Effector memory CD8-positive, alpha-beta T cell (primary cell): ENCODE data around the gene TACR1.

ENCODE experiments used
- ATAC-seq: fragments of 150-1000 bp; cut with Tn5 transposase; replicated peaks from 2 replicates; pipeline ENCODE4 v1.10.0; 2021; ENCODE audit warnings: mild to moderate bottlenecking, moderate library complexity
- DNase-seq, 3 experiments: peaks; one replicate each; pipeline ENCODE4 v3.0.0; 2021
- H3K27ac Mint-ChIP-seq, 2 donors: one replicate each; pipeline ENCODE4 v1.8.0; 2022; ENCODE audit warnings: mild to moderate bottlenecking in 2 of 2, mixed read lengths in 2 of 2, moderate library complexity in 2 of 2
- H3K27me3 Mint-ChIP-seq, 2 donors: one replicate each; pipeline ENCODE4 v1.8.0; 2022; ENCODE audit warnings: mixed read lengths in 2 of 2
- H3K36me3 Mint-ChIP-seq: one replicate; pipeline ENCODE4 v1.8.0; 2022; ENCODE audit warnings: mild to moderate bottlenecking, moderate library complexity, mixed read lengths; ENCODE audit not compliant: insufficient read depth
- H3K4me1 Mint-ChIP-seq, 2 donors: one replicate each; pipeline ENCODE4 v1.8.0; 2022; ENCODE audit warnings: low read depth in 2 of 2, mixed read lengths in 2 of 2
- H3K4me3 Mint-ChIP-seq, 2 donors: one replicate each; pipeline ENCODE4 v1.8.0; 2022; ENCODE audit warnings: mild to moderate bottlenecking in 2 of 2, mixed read lengths in 2 of 2, moderate library complexity in 2 of 2
- H3K9me3 Mint-ChIP-seq, 2 donors: one replicate each; pipeline ENCODE4 v1.8.0; 2022; ENCODE audit warnings: mixed read lengths in 2 of 2

TACR1 gene

DNA sequence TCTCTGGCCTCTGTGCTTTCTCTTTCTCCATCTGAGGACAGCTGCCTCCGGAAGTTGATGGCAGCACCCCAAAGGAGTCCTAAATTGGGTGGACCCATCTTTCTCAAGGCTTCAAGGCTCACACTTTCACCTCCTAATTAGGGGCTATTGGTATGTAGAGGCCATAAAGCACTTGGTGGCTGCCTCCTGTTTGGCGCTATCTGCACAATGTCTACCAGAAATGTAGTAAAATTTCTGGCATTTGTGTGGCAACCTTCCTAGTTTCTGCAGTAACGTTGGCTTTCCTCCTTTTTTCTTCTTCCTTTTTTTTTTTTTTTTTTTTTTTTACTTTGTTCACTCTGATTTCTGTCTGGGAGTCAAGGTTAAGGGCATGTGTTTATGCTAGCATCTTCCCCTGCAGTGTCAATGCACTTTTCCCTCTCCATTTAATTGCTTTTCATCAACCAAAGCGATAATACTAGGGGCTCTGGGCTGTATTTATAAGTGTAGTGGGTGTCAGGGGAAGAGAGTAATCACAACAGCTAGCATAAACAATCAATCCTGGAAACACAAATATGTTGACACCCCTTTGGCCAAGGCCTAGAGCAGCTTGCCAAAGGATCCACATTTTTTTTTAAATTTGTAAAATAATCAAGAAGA lies 86.0 kb downstream of the TACR1 start:
- no peaks in the 10 kb centered on the region for H3K27me3 Mint-ChIP-seq
- no peak overlapping the region for H3K27ac Mint-ChIP-seq
- ATAC-seq = no peak

GRCh38 chr2:75108937-75109482 lies 90.3 kb downstream of the TACR1 start:
- Mint-ChIP-seq H3K27ac (no peak overlapping the region), H3K9me3 (no peaks in the 10 kb centered on the region), H3K27me3 (no peaks in the 10 kb centered on the region)

More for the DNA sequence above, 86.0 kb downstream of the TACR1 start:
- no peak overlapping the region for H3K4me3 Mint-ChIP-seq
- no peak for DNase-seq
- H3K9me3 Mint-ChIP-seq = no peaks in the 10 kb centered on the region
- no peaks in the 10 kb centered on the region for H3K4me1 Mint-ChIP-seq
- no peaks in the 10 kb centered on the region for H3K36me3 Mint-ChIP-seq

DNA sequence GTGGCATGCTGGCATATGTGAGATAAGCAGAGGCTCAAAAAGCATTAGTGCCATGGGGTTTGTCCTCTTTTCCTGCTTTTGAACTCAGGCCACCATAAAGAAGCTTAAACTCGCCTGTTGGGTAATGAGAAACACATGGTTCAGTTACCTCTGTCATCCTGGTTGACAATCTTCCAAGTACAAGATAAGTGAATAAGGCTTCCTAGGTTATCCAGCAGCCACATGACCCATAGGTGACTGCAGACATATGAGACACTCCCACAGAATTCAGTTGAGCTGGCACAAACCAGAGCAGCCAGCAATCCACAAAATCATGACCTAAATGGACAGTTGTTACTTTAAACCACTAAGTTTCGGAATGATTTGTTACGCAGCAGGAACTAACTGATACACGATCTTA lies 97.3 kb downstream of the TACR1 start:
- H3K9me3 Mint-ChIP-seq = no peaks in the 10 kb centered on the region
- H3K4me3 Mint-ChIP-seq = no peak overlapping the region
- H3K36me3 Mint-ChIP-seq = no peaks in the 10 kb centered on the region
- H3K27ac Mint-ChIP-seq = no peak overlapping the region
- ATAC-seq (no peak), DNase-seq (no peak)
- peaks cover 0 to 13% of the 10 kb centered on the region in 2 donors for H3K27me3 Mint-ChIP-seq
- H3K4me1 Mint-ChIP-seq = no peaks in the 10 kb centered on the region

More at GRCh38 chr2:75108937-75109482, 90.3 kb downstream of the TACR1 start:
- H3K4me3 Mint-ChIP-seq = no peak overlapping the region
- ATAC-seq (no peak), DNase-seq (no peak)
- H3K36me3 Mint-ChIP-seq = no peaks in the 10 kb centered on the region
- no peaks in the 10 kb centered on the region for H3K4me1 Mint-ChIP-seq

GRCh38 chr2:75100801-75101151 lies 98.5 kb downstream of the TACR1 start:
- ATAC-seq (no peak), DNase-seq (no peak)
- no peaks in the 10 kb centered on the region for H3K36me3 Mint-ChIP-seq
- H3K4me1 Mint-ChIP-seq = no peaks in the 10 kb centered on the region
- H3K4me3 Mint-ChIP-seq = no peak overlapping the region
- peaks cover 0 to 13% of the 10 kb centered on the region in 2 donors for H3K27me3 Mint-ChIP-seq
- no peak overlapping the region for H3K27ac Mint-ChIP-seq
- no peaks in the 10 kb centered on the region for H3K9me3 Mint-ChIP-seq

GRCh38 chr2:75100011-75100800 lies 99.1 kb downstream of the TACR1 start:
- H3K4me3 Mint-ChIP-seq = no peak overlapping the region
- no peak for ATAC-seq
- H3K9me3 Mint-ChIP-seq = no peaks in the 10 kb centered on the region
- H3K4me1 Mint-ChIP-seq = no peaks in the 10 kb centered on the region
- H3K27me3 Mint-ChIP-seq = peaks cover 0 to 13% of the 10 kb centered on the region in 2 donors
- H3K36me3 Mint-ChIP-seq = no peaks in the 10 kb centered on the region
- no peak for DNase-seq
- no peak overlapping the region for H3K27ac Mint-ChIP-seq

- ATAC-seq (no peak), DNase-seq (no peak)
- Mint-ChIP-seq H3K27ac (no peak overlapping the region), H3K36me3 (no peaks in the 10 kb centered on the region), H3K27me3 (peaks cover 0 to 13% of the 10 kb centered on the region in 2 donors), H3K9me3 (no peaks in the 10 kb centered on the region), H3K4me1 (peaks cover under 1 to 1% of the 10 kb centered on the region in 2 donors), H3K4me3 (no peak overlapping the region)
Measured at GRCh38 chr2:75099521-75099922, 99.8 kb downstream of the TACR1 start.

GRCh38 chr2:75098856-75099255 lies 100.5 kb downstream of the TACR1 start:
- Mint-ChIP-seq H3K9me3 (no peaks in the 10 kb centered on the region), H3K27ac (no peak overlapping the region), H3K27me3 (peaks cover 0 to 13% of the 10 kb centered on the region in 2 donors), H3K4me3 (no peak overlapping the region), H3K4me1 (peaks cover 3 to 4% of the 10 kb centered on the region in 2 donors), H3K36me3 (no peaks in the 10 kb centered on the region)
- ATAC-seq (no peak), DNase-seq (no peak)

DNA sequence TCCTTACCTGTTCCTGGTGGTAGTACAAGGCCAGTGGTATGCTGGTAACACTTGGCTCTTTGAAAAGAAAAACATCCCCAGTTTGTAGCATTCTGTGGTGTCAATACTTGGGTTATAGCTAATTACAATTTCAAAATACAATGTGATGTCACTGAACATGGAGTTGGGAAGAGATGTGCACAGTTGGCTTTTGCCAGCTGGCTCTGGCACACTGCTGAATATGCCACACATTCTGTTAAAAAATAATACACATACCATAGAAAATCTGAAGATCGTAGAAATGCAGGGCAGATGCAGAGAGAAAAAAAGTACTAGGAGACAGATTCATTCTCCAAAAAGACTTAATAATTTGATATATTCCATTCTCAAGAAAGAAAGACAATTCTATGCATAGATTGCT lies 101.5 kb downstream of the TACR1 start:
- ATAC-seq = no peak
- no peak for DNase-seq
- H3K27me3 Mint-ChIP-seq = peaks cover 0 to 13% of the 10 kb centered on the region in 2 donors
- peaks cover 3 to 4% of the 10 kb centered on the region in 2 donors for H3K4me1 Mint-ChIP-seq
- H3K36me3 Mint-ChIP-seq = no peaks in the 10 kb centered on the region
- H3K4me3 Mint-ChIP-seq = no peak overlapping the region
- H3K27ac Mint-ChIP-seq = no peak overlapping the region
- H3K9me3 Mint-ChIP-seq = no peaks in the 10 kb centered on the region

GRCh38 chr2:75094405-75094804 lies 104.9 kb downstream of the TACR1 start:
- DNase-seq (no peak), ATAC-seq (no peak)
- peaks cover 0 to 7% of the 10 kb centered on the region in 2 donors for H3K27me3 Mint-ChIP-seq
- no peak overlapping the region for H3K27ac Mint-ChIP-seq
- H3K9me3 Mint-ChIP-seq = no peaks in the 10 kb centered on the region
- no peaks in the 10 kb centered on the region for H3K36me3 Mint-ChIP-seq
- peaks cover 3 to 4% of the 10 kb centered on the region in 2 donors for H3K4me1 Mint-ChIP-seq
- H3K4me3 Mint-ChIP-seq = no peak overlapping the region

DNA sequence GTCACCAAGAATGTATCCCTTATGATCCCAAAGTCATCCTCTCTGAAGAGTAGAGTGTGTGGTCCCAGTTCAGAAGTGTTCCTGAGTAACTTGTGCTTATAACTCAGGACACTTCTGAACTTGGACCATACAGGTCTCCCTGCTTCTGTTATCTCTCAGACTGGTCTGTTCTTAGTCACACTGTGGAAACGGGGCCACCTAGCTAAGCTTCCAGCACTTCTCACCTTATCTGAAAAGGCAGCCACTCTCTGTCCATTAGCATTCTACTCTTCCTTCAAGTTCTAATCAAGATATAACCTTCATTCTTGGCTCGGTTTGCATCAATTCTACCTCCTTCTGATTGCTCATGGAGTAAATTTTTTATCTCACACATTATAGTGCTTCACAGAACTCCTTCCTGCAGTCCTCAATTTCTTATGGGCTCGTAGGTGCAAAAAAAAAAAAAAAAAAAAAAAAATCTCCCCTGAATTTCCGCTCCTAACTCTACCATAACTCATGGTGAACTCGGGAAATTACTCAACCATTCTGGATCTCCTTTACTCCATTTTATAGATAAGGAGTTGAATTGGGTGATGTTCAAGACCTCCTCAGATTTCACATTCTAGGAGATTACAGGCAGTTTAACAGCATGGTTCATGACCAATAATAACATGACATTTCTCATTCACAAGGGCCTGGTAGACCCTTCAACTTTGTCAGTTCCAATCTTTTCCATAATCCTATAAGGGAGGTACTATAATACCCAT lies 108.4 kb downstream of the TACR1 start:
- H3K9me3 Mint-ChIP-seq = peaks cover 0 to 1% of the 10 kb centered on the region in 2 donors
- H3K4me3 Mint-ChIP-seq = no peak overlapping the region
- H3K36me3 Mint-ChIP-seq = no peaks in the 10 kb centered on the region
- ATAC-seq (no peak), DNase-seq (no peak)
- H3K27ac Mint-ChIP-seq = no peak overlapping the region
- H3K4me1 Mint-ChIP-seq = peaks cover 3 to 4% of the 10 kb centered on the region in 2 donors
- H3K27me3 Mint-ChIP-seq = no peaks in the 10 kb centered on the region

DNA sequence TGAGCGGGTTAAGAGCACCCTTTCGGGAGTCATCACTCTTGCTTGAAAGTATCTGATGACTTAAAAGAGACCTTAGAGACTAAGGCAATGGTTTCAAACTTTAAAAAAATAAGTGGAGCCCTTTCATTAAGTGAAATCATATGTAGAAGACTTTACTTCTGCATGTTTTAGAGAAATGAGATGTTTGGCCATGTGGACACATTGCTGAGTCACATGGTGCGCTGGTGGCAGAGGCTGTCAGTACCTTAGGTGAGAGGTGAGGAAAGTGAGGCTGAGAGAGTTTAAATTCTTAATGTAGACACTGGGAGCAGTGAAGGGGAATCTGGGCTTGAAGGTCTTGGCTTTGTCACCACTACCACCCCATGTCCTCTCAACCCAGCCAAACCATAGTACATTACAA lies 109.8 kb downstream of the TACR1 start:
- Mint-ChIP-seq H3K4me1 (peaks cover 2 to 3% of the 10 kb centered on the region in 2 donors), H3K27me3 (no peaks in the 10 kb centered on the region), H3K9me3 (peaks cover 0 to 1% of the 10 kb centered on the region in 2 donors), H3K4me3 (no peak overlapping the region), H3K36me3 (no peaks in the 10 kb centered on the region), H3K27ac (no peak overlapping the region)
- no peak for DNase-seq
- ATAC-seq = no peak

GRCh38 chr2:75088791-75089190 lies 110.5 kb downstream of the TACR1 start:
- H3K27ac Mint-ChIP-seq = no peak overlapping the region

DNA sequence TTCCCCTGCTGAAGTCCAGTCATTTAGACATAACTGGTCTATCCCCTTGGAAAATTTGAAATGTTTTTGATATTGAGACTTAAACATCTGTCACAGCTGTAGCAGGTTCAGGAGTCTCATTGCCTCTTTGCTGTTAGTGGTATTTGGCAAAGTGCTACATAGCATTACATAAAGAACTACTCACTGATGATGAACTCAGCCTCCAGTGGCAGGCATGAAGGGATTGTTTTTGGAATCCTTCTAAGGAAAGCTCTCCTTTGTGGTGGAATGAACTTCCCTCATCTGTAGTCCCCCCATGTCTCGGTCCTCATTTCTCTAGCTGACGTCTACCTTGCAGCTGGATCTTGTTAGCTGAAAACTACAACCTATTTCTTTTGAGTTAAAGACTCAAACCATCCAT lies 111.6 kb downstream of the TACR1 start:
- H3K36me3 Mint-ChIP-seq = no peaks in the 10 kb centered on the region
- ATAC-seq (no peak), DNase-seq (no peak)
- no peaks in the 10 kb centered on the region for H3K4me1 Mint-ChIP-seq
- no peak overlapping the region for H3K27ac Mint-ChIP-seq
- no peaks in the 10 kb centered on the region for H3K27me3 Mint-ChIP-seq
- H3K9me3 Mint-ChIP-seq = peaks cover 0 to 1% of the 10 kb centered on the region in 2 donors
- no peak overlapping the region for H3K4me3 Mint-ChIP-seq

More at GRCh38 chr2:75088791-75089190, 110.5 kb downstream of the TACR1 start:
- peaks cover 0 to 1% of the 10 kb centered on the region in 2 donors for H3K9me3 Mint-ChIP-seq
- ATAC-seq (no peak), DNase-seq (no peak)
- no peaks in the 10 kb centered on the region for H3K36me3 Mint-ChIP-seq
- H3K4me1 Mint-ChIP-seq = no peaks in the 10 kb centered on the region
- no peak overlapping the region for H3K4me3 Mint-ChIP-seq
- H3K27me3 Mint-ChIP-seq = no peaks in the 10 kb centered on the region
